ENCODE data around the gene WWOX. TPM values are rescaled to one million over a fixed set of nuclear protein-coding genes. Genes with fewer than 3 reads are reported as not detected.

Gene WWOX
- total and polyA plus RNA-seq, 2 of the 13 experiments (the other 11 are each of a cell fraction or from before 2014, with no cell fraction given), result 9.1 to 37.4 TPM

DNA sequence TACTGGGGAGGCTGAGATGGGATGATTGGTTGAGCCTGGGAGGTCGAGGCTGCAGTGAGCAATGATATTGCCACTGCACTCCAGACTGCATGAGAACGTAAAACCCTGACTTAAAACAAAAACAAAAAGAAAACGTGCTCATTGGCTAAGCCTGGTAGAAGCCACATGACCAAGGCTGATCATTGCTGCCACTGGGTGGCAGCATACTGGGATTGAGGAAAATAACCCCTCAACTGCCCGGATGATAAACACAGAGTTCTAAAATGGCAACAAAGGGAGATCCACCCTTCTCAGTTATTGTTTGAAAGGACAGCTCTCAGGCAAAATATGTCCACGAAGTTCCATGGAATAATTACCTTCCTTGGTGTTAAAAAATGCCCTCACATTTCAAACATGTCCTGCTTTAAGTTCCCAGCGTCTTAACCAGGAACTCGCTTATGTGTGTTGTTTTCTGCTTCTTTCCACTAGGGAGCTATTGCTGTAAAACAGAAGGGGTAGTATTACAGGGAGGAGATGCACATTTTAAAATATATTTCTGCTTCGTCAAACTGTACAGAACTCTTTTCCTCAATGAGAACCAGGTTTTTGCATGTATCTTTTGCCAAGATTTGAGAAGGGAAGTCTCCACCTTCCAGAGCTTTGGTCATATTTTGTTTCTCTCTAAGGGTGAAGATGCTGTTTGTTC lies 825.8 kb downstream of the WWOX start:
- ChIA-PET POLR2A (no interaction called here), CTCF (ENCODE audit: low intra/inter-chr PET ratio, low total read pairs) (interaction anchor here (1.4 to 1.6 kb wide), 4 partner anchors 122 to 1601 kb away, joined by 3 to 9 read pairs (median 6); no protein-coding TSS in a partner anchor)
- DNase-seq (ENCODE audit: low spot score) (peak; percentile 24), ATAC-seq (peak; percentile 95), FAIRE-seq (peak; percentile 98)
- BruUV-seq (replicated peaks), result no TSS peak
- peaks cover 23% of the 10 kb centered on the region for H3K9me3 ChIP-seq (ENCODE audit: low read length)
- peak overlapping the region; percentile 30 for H3K4me2 ChIP-seq (ENCODE audit: low read depth, low read length)
- in situ Hi-C loops (cut with HindIII; ENCODE audit: extremely low pct_ligation_motif_present, low pct_unique_long_range_greater_than_20kb), result loop anchor here (10.0 kb wide), 1 partner anchor 680 kb away; the partner anchor contains the start of gene MAF
- WGBS (ENCODE audit: low lambda C conversion rate), result 32% methylated on average over 8 of the region's 8 CpGs
- H4K20me1 ChIP-seq (ENCODE audit: insufficient read depth, low read length), result no peaks in the 10 kb centered on the region
- intact Hi-C loops (cut with micrococcal nuclease; ENCODE audit: unreplicated experiment), result loop anchor here (1.0 to 5.0 kb wide), 3 partner anchors 122 to 1546 kb away; no protein-coding TSS in a partner anchor
- H3K27me3 ChIP-seq (ENCODE audit: control insufficient read depth in 1 of 2, insufficient read depth in 2 of 2, low read length in 2 of 2), result no peaks in the 10 kb centered on the region
- no peaks in the 10 kb centered on the region for H3K36me3 ChIP-seq (replicated peaks in 1 of 2; ENCODE audit: control insufficient read depth in 1 of 2, insufficient read depth in 2 of 2, low read length in 2 of 2)
- no peak overlapping the region for H2AFZ ChIP-seq (ENCODE audit: low read length)
- no peak overlapping the region for H3K27ac ChIP-seq (ENCODE audit: extremely low read length, insufficient read depth, low read length)
- no peak overlapping the region for H3K4me3 ChIP-seq (replicated peaks in 1 of 3; ENCODE audit: insufficient read depth in 1 of 3, low read depth in 2 of 3, low read length in 3 of 3)
- peaks cover 6% of the 10 kb centered on the region; the same call in 1 of the 2 replicates for H3K4me1 ChIP-seq (ENCODE audit: insufficient read depth, low read length)
- H3K79me2 ChIP-seq (ENCODE audit: insufficient read depth, low read length), result no peaks in the 10 kb centered on the region
- no peak overlapping the region for H3K9ac ChIP-seq (ENCODE audit: insufficient read depth, low read depth, low read length)
- TF ChIP-seq TGIF2 (CRISPR knock-in tag; IDR thresholded peaks at IDR 0.05) (no peak), U2AF2 (IDR thresholded peaks at IDR 0.05; ENCODE audit: low read depth, low read length) (no peak), ZNF644 (CRISPR knock-in tag; IDR thresholded peaks at IDR 0.05; ENCODE audit: low read depth) (0 out of 2 replicates have a peak, but pooled peaks have one; percentile 28), CBX1 (IDR thresholded peaks at IDR 0.05; ENCODE audit: low read depth) (no peak), PAX8 (CRISPR knock-in tag; IDR thresholded peaks at IDR 0.05; ENCODE audit: borderline replicate concordance) (no peak), STAG1 (CRISPR knock-in tag; IDR thresholded peaks at IDR 0.05) (peak; percentile 66), CBFB (CRISPR knock-in tag; IDR thresholded peaks at IDR 0.05) (no peak), TEAD3 (CRISPR knock-in tag; optimal IDR thresholded peaks at IDR 0.05; ENCODE audit: borderline replicate concordance) (peak; percentile 80), DNMT3B (CRISPR knock-in tag; conservative IDR thresholded peaks at IDR 0.05) (no peak), ZNF510 (CRISPR knock-in tag; IDR thresholded peaks at IDR 0.05; ENCODE audit: low read depth) (no peak), ZNF652 (CRISPR knock-in tag; IDR thresholded peaks at IDR 0.05; ENCODE audit: borderline replicate concordance, low read depth) (peak; percentile 61; the same call in 1 of the 2 replicates), SMAD9 (CRISPR knock-in tag; IDR thresholded peaks at IDR 0.05) (no peak), SMC3 (IDR thresholded peaks at IDR 0.05; ENCODE audit: low read length) (peak; percentile 78), ZMYM4 (CRISPR knock-in tag; IDR thresholded peaks at IDR 0.05) (peak; percentile 65; the same call in 1 of the 2 replicates), NFYB (CRISPR knock-in tag; IDR thresholded peaks at IDR 0.05) (peak; percentile 37; the same call in 1 of the 2 replicates), CREM (IDR thresholded peaks at IDR 0.05) (no peak), CREM (CRISPR knock-in tag; IDR thresholded peaks at IDR 0.05) (no peak), JARID2 (CRISPR knock-in tag; IDR thresholded peaks at IDR 0.05; ENCODE audit: insufficient replicate concordance) (no peak), KDM6A (CRISPR knock-in tag; IDR thresholded peaks at IDR 0.05; ENCODE audit: low read depth) (no peak)
- TF ChIP-seq, protein P1, sequence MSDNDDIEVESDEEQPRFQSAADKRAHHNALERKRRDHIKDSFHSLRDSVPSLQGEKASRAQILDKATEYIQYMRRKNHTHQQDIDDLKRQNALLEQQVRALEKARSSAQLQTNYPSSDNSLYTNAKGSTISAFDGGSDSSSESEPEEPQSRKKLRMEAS (IDR thresholded peaks at IDR 0.05), result no peak
- TF ChIP-seq, protein P2, sequence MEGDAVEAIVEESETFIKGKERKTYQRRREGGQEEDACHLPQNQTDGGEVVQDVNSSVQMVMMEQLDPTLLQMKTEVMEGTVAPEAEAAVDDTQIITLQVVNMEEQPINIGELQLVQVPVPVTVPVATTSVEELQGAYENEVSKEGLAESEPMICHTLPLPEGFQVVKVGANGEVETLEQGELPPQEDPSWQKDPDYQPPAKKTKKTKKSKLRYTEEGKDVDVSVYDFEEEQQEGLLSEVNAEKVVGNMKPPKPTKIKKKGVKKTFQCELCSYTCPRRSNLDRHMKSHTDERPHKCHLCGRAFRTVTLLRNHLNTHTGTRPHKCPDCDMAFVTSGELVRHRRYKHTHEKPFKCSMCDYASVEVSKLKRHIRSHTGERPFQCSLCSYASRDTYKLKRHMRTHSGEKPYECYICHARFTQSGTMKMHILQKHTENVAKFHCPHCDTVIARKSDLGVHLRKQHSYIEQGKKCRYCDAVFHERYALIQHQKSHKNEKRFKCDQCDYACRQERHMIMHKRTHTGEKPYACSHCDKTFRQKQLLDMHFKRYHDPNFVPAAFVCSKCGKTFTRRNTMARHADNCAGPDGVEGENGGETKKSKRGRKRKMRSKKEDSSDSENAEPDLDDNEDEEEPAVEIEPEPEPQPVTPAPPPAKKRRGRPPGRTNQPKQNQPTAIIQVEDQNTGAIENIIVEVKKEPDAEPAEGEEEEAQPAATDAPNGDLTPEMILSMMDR (CRISPR knock-in tag; IDR thresholded peaks at IDR 0.05), result peak; percentile 63
- TF ChIP-seq, protein P3, sequence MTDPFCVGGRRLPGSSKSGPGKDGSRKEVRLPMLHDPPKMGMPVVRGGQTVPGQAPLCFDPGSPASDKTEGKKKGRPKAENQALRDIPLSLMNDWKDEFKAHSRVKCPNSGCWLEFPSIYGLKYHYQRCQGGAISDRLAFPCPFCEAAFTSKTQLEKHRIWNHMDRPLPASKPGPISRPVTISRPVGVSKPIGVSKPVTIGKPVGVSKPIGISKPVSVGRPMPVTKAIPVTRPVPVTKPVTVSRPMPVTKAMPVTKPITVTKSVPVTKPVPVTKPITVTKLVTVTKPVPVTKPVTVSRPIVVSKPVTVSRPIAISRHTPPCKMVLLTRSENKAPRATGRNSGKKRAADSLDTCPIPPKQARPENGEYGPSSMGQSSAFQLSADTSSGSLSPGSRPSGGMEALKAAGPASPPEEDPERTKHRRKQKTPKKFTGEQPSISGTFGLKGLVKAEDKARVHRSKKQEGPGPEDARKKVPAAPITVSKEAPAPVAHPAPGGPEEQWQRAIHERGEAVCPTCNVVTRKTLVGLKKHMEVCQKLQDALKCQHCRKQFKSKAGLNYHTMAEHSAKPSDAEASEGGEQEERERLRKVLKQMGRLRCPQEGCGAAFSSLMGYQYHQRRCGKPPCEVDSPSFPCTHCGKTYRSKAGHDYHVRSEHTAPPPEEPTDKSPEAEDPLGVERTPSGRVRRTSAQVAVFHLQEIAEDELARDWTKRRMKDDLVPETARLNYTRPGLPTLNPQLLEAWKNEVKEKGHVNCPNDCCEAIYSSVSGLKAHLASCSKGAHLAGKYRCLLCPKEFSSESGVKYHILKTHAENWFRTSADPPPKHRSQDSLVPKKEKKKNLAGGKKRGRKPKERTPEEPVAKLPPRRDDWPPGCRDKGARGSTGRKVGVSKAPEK (CRISPR knock-in tag; IDR thresholded peaks at IDR 0.05; ENCODE audit: borderline replicate concordance), result no peak
